Measurements from ENCODE around the gene SFXN4. TPM values are rescaled to one million over a fixed set of nuclear protein-coding genes. Genes with fewer than 3 reads are reported as not detected.

The SFXN4 gene
- total RNA-seq, 1 donor: 13.0 TPM

GRCh38 chr10:119209035-119209735 is 43.7 kb upstream of the SFXN4 start:
- peak overlapping the region; percentile 99 for H3K4me3 ChIP-seq (ENCODE audit: low read depth, low read length)
- TF ChIP-seq CTCF (IDR thresholded peaks at IDR 0.05; ENCODE audit: insufficient read depth, low read depth, low read length): peak; percentile 95
- peak; percentile 92 for DNase-seq (ENCODE audit: low read depth)

- DNase-seq (ENCODE audit: low read depth): peak; percentile 71
- TF ChIP-seq CTCF (IDR thresholded peaks at IDR 0.05; ENCODE audit: insufficient read depth, low read depth, low read length): no peak
- H3K4me3 ChIP-seq (ENCODE audit: low read depth, low read length): peak overlapping the region; percentile 99
Observed at GRCh38 chr10:119208553-119208940, 43.0 kb upstream of the SFXN4 start.

GRCh38 chr10:119207713-119208552 is 42.4 kb upstream of the SFXN4 start:
- peak; percentile 69 for DNase-seq (ENCODE audit: low read depth)
- peak overlapping the region; percentile 99 for H3K4me3 ChIP-seq (ENCODE audit: low read depth, low read length)
- TF ChIP-seq CTCF (IDR thresholded peaks at IDR 0.05; ENCODE audit: insufficient read depth, low read depth, low read length): no peak

- peak within 1 kb of the TSS; percentile 99 for H3K4me3 ChIP-seq (ENCODE audit: low read depth, low read length)
- DNase-seq (ENCODE audit: low read depth): peak; percentile 99
- TF ChIP-seq CTCF (IDR thresholded peaks at IDR 0.05; ENCODE audit: insufficient read depth, low read depth, low read length): no peak
Observed at GRCh38 chr10:119207366-119207666, 41.8 kb upstream of the SFXN4 start, which contains the start of gene GRK5. GRK5 (plus strand) TSS chr10:119207571; CDS start chr10:119207918, 347 bp downstream.

- DNase-seq (ENCODE audit: low read depth): peak; percentile 88
- H3K4me3 ChIP-seq (ENCODE audit: low read depth, low read length): peak overlapping the region; percentile 61
- peak; percentile 54 for TF ChIP-seq CTCF (IDR thresholded peaks at IDR 0.05; ENCODE audit: insufficient read depth, low read depth, low read length)
Observed at GRCh38 chr10:119206603-119207365, 41.3 kb upstream of the SFXN4 start.

- DNase-seq (ENCODE audit: low read depth): no peak
Observed at GRCh38 chr10:119205894-119206602, 40.5 kb upstream of the SFXN4 start.

More at GRCh38 chr10:119205894-119206602, 40.5 kb upstream of the SFXN4 start:
- peak overlapping the region; percentile 61 for H3K4me3 ChIP-seq (ENCODE audit: low read depth, low read length)
- TF ChIP-seq CTCF (IDR thresholded peaks at IDR 0.05; ENCODE audit: insufficient read depth, low read depth, low read length): no peak

Measured in fibroblast of villous mesenchyme (primary cell).